WTC11 (cell line): ENCODE measurements around the gene PPP2R2C. TPM values are rescaled to one million over a fixed set of nuclear protein-coding genes. Genes with fewer than 3 reads are reported as not detected.

Source experiments
- ATAC-seq: fragments of 200-7000 bp; cut with Tn5 transposase; 2 replicates; pipeline ENCODE4 v1.10.0; 2021; ENCODE audit warnings: mild to moderate bottlenecking, moderate library complexity
- CTCF ChIA-PET: fragments of 300-600 bp; sonication (Branson Sonifier 250); formaldehyde crosslinking; loops from one replicate; lab custom pipeline; 2021; ENCODE audit warnings: antibody characterized with exemption; lab: Charles Lee
- POLR2A ChIA-PET: fragments of 350-600 bp; sonication (Branson Sonifier 250); formaldehyde crosslinking; loops from one replicate; lab custom pipeline; 2021; ENCODE audit warnings: antibody characterized with exemption; lab: Charles Lee
- DNase-seq: peaks from one replicate; pipeline ENCODE4 v3.0.0; 2021; ENCODE audit warnings: low spot score
- H3K27ac Mint-ChIP-seq: 2 replicates; pipeline ENCODE4 v1.8.0; 2021; ENCODE audit warnings: mixed read lengths
- H3K27me3 Mint-ChIP-seq: 2 replicates; pipeline ENCODE4 v1.8.0; 2021; ENCODE audit warnings: low read depth, mild to moderate bottlenecking, moderate library complexity, mixed read lengths
- H3K36me3 Mint-ChIP-seq: 2 replicates; pipeline ENCODE4 v1.8.0; 2021; ENCODE audit warnings: mixed read lengths
- H3K4me1 Mint-ChIP-seq: 2 replicates; pipeline ENCODE4 v1.8.0; 2022; ENCODE audit warnings: mixed read lengths
- H3K4me3 Mint-ChIP-seq: 2 replicates; pipeline ENCODE4 v1.8.0; 2021; ENCODE audit warnings: mild to moderate bottlenecking, moderate library complexity, mixed read lengths
- H3K9me3 Mint-ChIP-seq: 2 replicates; pipeline ENCODE4 v1.8.0; 2021; ENCODE audit warnings: mixed read lengths
- ATF1 ChIP-seq: sonication (generic); formaldehyde crosslinking; IDR thresholded peaks from 2 replicates; pipeline ENCODE4 v1.8.1; 2023; ENCODE audit warnings: mild to moderate bottlenecking, moderate library complexity, missing genetic modification reagents
- GABPB1 ChIP-seq: sonication (generic); formaldehyde crosslinking; IDR thresholded peaks from 2 replicates; pipeline ENCODE4 v1.8.1; 2023; ENCODE audit warnings: mild to moderate bottlenecking, missing genetic modification reagents
- IRF2 ChIP-seq: sonication (generic); formaldehyde crosslinking; IDR thresholded peaks from 2 replicates; pipeline ENCODE4 v1.8.0; 2022; ENCODE audit warnings: low read depth, missing genetic modification reagents, borderline replicate concordance
- NFYB ChIP-seq: sonication (generic); formaldehyde crosslinking; conservative IDR thresholded peaks from 2 replicates; pipeline ENCODE4 v1.8.0; 2022; ENCODE audit warnings: low read depth, missing genetic modification reagents
- PRRX2 ChIP-seq: fragments of 250-450 bp; sonication (Bioruptor Pico); IDR thresholded peaks from 2 replicates; pipeline ENCODE4 v1.8.0; 2021; ENCODE audit warnings: mild to moderate bottlenecking
- RORB ChIP-seq: fragments of 250-450 bp; sonication (Bioruptor Pico); IDR thresholded peaks from 2 replicates; pipeline ENCODE4 v1.9.0; 2021; ENCODE audit warnings: mild to moderate bottlenecking
- ZNF423 ChIP-seq: fragments of 250-450 bp; sonication (Bioruptor Pico); IDR thresholded peaks from 2 replicates; pipeline ENCODE4 v2.1.2; 2022; ENCODE audit warnings: mild to moderate bottlenecking, moderate library complexity
- total RNA-seq: library from RNA; stranded (reverse); gene quantifications from 3 replicates; pipeline ENCODE4 v1.2.3, GENCODE V29; 2021
- TF ChIP-seq, protein P1 (sequence below): sonication (generic); formaldehyde crosslinking; conservative IDR thresholded peaks from 2 replicates; pipeline ENCODE4 v1.8.1; 2023; ENCODE audit warnings: mild to moderate bottlenecking, low read depth, missing genetic modification reagents, moderate library complexity
- TF ChIP-seq, protein P2 (sequence below): sonication (generic); formaldehyde crosslinking; IDR thresholded peaks from 2 replicates; pipeline ENCODE4 v1.8.1; 2023; ENCODE audit warnings: mild to moderate bottlenecking, moderate library complexity, missing genetic modification reagents
- TF ChIP-seq, protein P3 (sequence below): sonication (generic); formaldehyde crosslinking; IDR thresholded peaks from 2 replicates; pipeline ENCODE4 v1.8.0; 2022; ENCODE audit warnings: mild to moderate bottlenecking, missing genetic modification reagents
- TF ChIP-seq, protein P4 (sequence below): sonication (generic); formaldehyde crosslinking; IDR thresholded peaks from 2 replicates; pipeline ENCODE4 v1.8.0; 2023; ENCODE audit warnings: missing genetic modification reagents, mild to moderate bottlenecking, borderline replicate concordance
- TF ChIP-seq, protein P5 (sequence below): sonication (generic); formaldehyde crosslinking; IDR thresholded peaks from 2 replicates; pipeline ENCODE4 v1.8.1; 2022; ENCODE audit warnings: mild to moderate bottlenecking, moderate library complexity, missing genetic modification reagents

The PPP2R2C gene
- total RNA-seq, 1 experiment from 2014 or later = 11.5 TPM

DNA sequence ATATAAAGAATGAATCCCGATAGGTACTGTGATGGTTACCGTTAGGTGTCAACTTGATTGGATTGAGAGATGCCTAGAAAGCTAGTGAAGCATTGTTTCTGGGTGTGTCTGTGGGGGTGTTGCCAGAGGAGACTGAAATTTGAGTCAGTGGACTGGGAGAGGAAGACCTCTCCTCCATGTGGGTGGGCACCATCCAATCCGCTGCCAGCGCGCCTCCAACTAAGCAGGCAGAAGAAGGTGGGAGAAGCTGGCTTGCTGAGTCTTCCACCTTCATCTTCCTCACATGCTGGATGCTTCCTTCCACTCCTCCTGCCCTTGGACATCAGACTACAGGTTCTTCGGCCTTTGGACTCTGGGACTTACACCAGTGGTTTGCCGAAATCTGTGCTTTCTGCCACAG lies 162.6 kb downstream of the PPP2R2C start (continued):
- TF ChIP-seq, protein P1, sequence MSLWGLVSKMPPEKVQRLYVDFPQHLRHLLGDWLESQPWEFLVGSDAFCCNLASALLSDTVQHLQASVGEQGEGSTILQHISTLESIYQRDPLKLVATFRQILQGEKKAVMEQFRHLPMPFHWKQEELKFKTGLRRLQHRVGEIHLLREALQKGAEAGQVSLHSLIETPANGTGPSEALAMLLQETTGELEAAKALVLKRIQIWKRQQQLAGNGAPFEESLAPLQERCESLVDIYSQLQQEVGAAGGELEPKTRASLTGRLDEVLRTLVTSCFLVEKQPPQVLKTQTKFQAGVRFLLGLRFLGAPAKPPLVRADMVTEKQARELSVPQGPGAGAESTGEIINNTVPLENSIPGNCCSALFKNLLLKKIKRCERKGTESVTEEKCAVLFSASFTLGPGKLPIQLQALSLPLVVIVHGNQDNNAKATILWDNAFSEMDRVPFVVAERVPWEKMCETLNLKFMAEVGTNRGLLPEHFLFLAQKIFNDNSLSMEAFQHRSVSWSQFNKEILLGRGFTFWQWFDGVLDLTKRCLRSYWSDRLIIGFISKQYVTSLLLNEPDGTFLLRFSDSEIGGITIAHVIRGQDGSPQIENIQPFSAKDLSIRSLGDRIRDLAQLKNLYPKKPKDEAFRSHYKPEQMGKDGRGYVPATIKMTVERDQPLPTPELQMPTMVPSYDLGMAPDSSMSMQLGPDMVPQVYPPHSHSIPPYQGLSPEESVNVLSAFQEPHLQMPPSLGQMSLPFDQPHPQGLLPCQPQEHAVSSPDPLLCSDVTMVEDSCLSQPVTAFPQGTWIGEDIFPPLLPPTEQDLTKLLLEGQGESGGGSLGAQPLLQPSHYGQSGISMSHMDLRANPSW (CRISPR knock-in tag) = no peak
- TF ChIP-seq ATF1 (CRISPR knock-in tag) = no peak
- TF ChIP-seq, protein P2, sequence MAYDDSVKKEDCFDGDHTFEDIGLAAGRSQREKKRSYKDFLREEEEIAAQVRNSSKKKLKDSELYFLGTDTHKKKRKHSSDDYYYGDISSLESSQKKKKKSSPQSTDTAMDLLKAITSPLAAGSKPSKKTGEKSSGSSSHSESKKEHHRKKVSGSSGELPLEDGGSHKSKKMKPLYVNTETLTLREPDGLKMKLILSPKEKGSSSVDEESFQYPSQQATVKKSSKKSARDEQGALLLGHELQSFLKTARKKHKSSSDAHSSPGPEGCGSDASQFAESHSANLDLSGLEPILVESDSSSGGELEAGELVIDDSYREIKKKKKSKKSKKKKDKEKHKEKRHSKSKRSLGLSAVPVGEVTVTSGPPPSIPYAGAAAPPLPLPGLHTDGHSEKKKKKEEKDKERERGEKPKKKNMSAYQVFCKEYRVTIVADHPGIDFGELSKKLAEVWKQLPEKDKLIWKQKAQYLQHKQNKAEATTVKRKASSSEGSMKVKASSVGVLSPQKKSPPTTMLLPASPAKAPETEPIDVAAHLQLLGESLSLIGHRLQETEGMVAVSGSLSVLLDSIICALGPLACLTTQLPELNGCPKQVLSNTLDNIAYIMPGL (CRISPR knock-in tag) = no peak

DNA sequence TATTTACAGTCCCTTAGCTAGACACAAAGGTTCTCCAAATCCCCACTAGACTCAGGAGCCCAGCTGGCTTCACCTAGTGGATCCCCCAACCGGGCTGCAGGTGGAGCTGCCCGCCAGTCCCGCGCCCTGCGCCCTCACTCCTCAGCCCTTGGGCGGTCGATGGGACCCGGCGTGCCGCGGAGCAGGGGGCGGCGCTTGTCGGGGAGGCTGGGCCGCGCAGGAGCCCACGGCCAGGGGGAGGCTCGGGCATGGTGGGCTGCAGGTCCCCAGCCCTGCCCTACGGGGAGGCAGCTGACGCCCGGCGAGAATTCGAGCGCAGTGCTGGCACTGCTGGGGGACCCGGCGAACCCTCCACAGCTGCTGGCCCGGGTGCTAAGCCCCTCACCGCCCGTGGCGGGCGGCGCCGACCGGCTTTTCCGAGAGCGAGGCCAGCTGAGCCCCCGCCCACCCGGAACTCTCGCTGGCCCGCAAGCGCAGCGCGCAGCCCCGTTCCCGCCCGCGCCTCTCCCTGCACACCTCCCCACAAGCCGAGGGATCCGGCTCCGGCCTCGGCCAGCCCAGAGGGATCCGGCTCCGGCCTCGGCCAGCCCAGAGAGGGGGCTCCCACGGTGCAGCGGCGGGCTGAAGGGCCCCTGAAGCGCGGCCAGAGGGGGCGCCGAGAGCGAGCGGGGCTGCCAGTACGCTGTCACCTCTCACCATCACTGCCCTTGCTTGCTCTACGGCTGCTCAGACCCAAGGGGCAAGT lies 163.3 kb downstream of the PPP2R2C start:
- H3K27me3 Mint-ChIP-seq = peaks cover 31% of the 10 kb centered on the region
- ChIA-PET CTCF (interaction anchor here (0.7 to 2.9 kb wide), 23 partner anchors 11 to 372 kb away, joined by 3 to 38 read pairs (median 5); partner anchors contain the start of genes JAKMIP1, MAN2B2 and WFS1), POLR2A (no interaction called here)
- peaks cover 6% of the 10 kb centered on the region for H3K9me3 Mint-ChIP-seq
- H3K4me1 Mint-ChIP-seq = no peaks in the 10 kb centered on the region; the same call in 1 of the 2 replicates
- peak; percentile 71 for DNase-seq
- TF ChIP-seq, protein P2 (CRISPR knock-in tag) = peak; percentile 88; the same call in 1 of the 2 replicates
- 0 out of 2 replicates have a peak, but pooled peaks have one; percentile 11 for TF ChIP-seq GABPB1
- TF ChIP-seq, protein P3, sequence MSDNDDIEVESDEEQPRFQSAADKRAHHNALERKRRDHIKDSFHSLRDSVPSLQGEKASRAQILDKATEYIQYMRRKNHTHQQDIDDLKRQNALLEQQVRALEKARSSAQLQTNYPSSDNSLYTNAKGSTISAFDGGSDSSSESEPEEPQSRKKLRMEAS (CRISPR knock-in tag) = peak; percentile 28; the same call in 1 of the 2 replicates
- peak; percentile 34; the same call in 1 of the 2 replicates for TF ChIP-seq ZNF423 (CRISPR knock-in tag)
- TF ChIP-seq RORB (CRISPR knock-in tag) = no peak
- TF ChIP-seq, protein P4, sequence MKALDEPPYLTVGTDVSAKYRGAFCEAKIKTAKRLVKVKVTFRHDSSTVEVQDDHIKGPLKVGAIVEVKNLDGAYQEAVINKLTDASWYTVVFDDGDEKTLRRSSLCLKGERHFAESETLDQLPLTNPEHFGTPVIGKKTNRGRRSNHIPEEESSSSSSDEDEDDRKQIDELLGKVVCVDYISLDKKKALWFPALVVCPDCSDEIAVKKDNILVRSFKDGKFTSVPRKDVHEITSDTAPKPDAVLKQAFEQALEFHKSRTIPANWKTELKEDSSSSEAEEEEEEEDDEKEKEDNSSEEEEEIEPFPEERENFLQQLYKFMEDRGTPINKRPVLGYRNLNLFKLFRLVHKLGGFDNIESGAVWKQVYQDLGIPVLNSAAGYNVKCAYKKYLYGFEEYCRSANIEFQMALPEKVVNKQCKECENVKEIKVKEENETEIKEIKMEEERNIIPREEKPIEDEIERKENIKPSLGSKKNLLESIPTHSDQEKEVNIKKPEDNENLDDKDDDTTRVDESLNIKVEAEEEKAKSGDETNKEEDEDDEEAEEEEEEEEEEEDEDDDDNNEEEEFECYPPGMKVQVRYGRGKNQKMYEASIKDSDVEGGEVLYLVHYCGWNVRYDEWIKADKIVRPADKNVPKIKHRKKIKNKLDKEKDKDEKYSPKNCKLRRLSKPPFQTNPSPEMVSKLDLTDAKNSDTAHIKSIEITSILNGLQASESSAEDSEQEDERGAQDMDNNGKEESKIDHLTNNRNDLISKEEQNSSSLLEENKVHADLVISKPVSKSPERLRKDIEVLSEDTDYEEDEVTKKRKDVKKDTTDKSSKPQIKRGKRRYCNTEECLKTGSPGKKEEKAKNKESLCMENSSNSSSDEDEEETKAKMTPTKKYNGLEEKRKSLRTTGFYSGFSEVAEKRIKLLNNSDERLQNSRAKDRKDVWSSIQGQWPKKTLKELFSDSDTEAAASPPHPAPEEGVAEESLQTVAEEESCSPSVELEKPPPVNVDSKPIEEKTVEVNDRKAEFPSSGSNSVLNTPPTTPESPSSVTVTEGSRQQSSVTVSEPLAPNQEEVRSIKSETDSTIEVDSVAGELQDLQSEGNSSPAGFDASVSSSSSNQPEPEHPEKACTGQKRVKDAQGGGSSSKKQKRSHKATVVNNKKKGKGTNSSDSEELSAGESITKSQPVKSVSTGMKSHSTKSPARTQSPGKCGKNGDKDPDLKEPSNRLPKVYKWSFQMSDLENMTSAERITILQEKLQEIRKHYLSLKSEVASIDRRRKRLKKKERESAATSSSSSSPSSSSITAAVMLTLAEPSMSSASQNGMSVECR (CRISPR knock-in tag) = 0 out of 2 replicates have a peak, but pooled peaks have one; percentile 28
- no peak for TF ChIP-seq PRRX2 (CRISPR knock-in tag)
- peak; percentile 61; the same call in 1 of the 2 replicates for TF ChIP-seq NFYB (CRISPR knock-in tag)
- TF ChIP-seq, protein P5, sequence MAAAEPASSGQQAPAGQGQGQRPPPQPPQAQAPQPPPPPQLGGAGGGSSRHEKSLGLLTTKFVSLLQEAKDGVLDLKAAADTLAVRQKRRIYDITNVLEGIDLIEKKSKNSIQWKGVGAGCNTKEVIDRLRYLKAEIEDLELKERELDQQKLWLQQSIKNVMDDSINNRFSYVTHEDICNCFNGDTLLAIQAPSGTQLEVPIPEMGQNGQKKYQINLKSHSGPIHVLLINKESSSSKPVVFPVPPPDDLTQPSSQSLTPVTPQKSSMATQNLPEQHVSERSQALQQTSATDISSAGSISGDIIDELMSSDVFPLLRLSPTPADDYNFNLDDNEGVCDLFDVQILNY = peak; percentile 66; the same call in 1 of the 2 replicates
- no peak for TF ChIP-seq IRF2 (CRISPR knock-in tag)
- TF ChIP-seq, all 79 proteins: peak for 7
- H3K36me3 Mint-ChIP-seq = 0 out of 2 replicates have a peak, but pooled peaks cover 4% of the 10 kb centered on the region
- peak overlapping the region; percentile 69 for H3K4me3 Mint-ChIP-seq
- H3K27ac Mint-ChIP-seq = no peak overlapping the region
- ATAC-seq = peak; percentile 79
